HEK293 (cell line): ENCODE data around the gene MLLT10.

Experiments used
- GFI1B ChIP-seq: fragments of 450-650 bp; formaldehyde crosslinking; IDR thresholded peaks from 2 replicates; pipeline ENCODE4 v1.5.1; 2016; ENCODE audit warnings: missing biosample characterization, missing genetic modification characterization
- GLIS1 ChIP-seq: fragments of 450-650 bp; formaldehyde crosslinking; IDR thresholded peaks from 2 replicates; pipeline ENCODE4 v1.5.1; 2016; ENCODE audit warnings: missing biosample characterization, missing genetic modification characterization
- GLIS2 ChIP-seq: fragments of 450-650 bp; formaldehyde crosslinking; IDR thresholded peaks from 2 replicates; pipeline ENCODE4 v1.5.1; 2016; ENCODE audit warnings: missing biosample characterization, missing genetic modification characterization
- IKZF3 ChIP-seq: fragments of 450-650 bp; IDR thresholded peaks from 2 replicates; pipeline ENCODE4 v1.5.0; 2018; ENCODE audit warnings: missing biosample characterization, mild to moderate bottlenecking, missing genetic modification characterization, moderate library complexity
- PRDM10 ChIP-seq: fragments of 450-650 bp; formaldehyde crosslinking; IDR thresholded peaks from 2 replicates; pipeline ENCODE4 v1.5.1; 2016; ENCODE audit warnings: missing biosample characterization, missing genetic modification characterization
- PRDM4 ChIP-seq: fragments of 450-650 bp; formaldehyde crosslinking; IDR thresholded peaks from 2 replicates; pipeline ENCODE4 v1.5.1; 2017; ENCODE audit warnings: missing biosample characterization, missing genetic modification characterization
- SETDB1 ChIP-seq: IDR thresholded peaks from one replicate; pipeline ENCODE4 v1.6.1; 2017; ENCODE audit warnings: mild to moderate bottlenecking, low read length, moderate library complexity, mixed read lengths; ENCODE audit not compliant: insufficient read length
- YY1 ChIP-seq: fragments of 450-650 bp; formaldehyde crosslinking; IDR thresholded peaks from 2 replicates; pipeline ENCODE4 v1.5.1; 2018; ENCODE audit warnings: missing biosample characterization, missing genetic modification characterization
- ZBTB8A ChIP-seq: fragments of 450-650 bp; formaldehyde crosslinking; IDR thresholded peaks from 2 replicates; pipeline ENCODE4 v1.5.1; 2016; ENCODE audit warnings: missing biosample characterization, missing genetic modification characterization
- ZIC2 ChIP-seq: fragments of 450-650 bp; formaldehyde crosslinking; IDR thresholded peaks from 2 replicates; pipeline ENCODE4 v1.5.1; 2016; ENCODE audit warnings: missing biosample characterization, missing genetic modification characterization
- ZNF121 ChIP-seq: fragments of 450-650 bp; formaldehyde crosslinking; IDR thresholded peaks from 2 replicates; pipeline ENCODE4 v1.5.1; 2016; ENCODE audit warnings: missing biosample characterization, missing genetic modification characterization
- ZNF174 ChIP-seq: fragments of 450-650 bp; formaldehyde crosslinking; IDR thresholded peaks from 2 replicates; pipeline ENCODE4 v1.5.0; 2017; ENCODE audit warnings: missing biosample characterization, mild to moderate bottlenecking, missing genetic modification characterization
- ZNF23 ChIP-seq: fragments of 450-650 bp; formaldehyde crosslinking; IDR thresholded peaks from 2 replicates; pipeline ENCODE4 v1.5.1; 2016; ENCODE audit warnings: missing biosample characterization, missing genetic modification characterization, borderline replicate concordance
- ZNF239 ChIP-seq: fragments of 450-650 bp; formaldehyde crosslinking; IDR thresholded peaks from 2 replicates; pipeline ENCODE4 v1.5.1; 2016; ENCODE audit warnings: missing biosample characterization, missing genetic modification characterization
- ZNF302 ChIP-seq: fragments of 450-650 bp; formaldehyde crosslinking; IDR thresholded peaks from 2 replicates; pipeline ENCODE4 v1.5.1; 2016; ENCODE audit warnings: missing biosample characterization, missing genetic modification characterization, low read depth
- ZNF366 ChIP-seq: fragments of 450-650 bp; formaldehyde crosslinking; conservative IDR thresholded peaks from 2 replicates; pipeline ENCODE4 v1.5.1; 2016; ENCODE audit warnings: missing biosample characterization, missing genetic modification characterization
- ZNF394 ChIP-seq: fragments of 450-650 bp; formaldehyde crosslinking; IDR thresholded peaks from 2 replicates; pipeline ENCODE4 v1.5.1; 2016; ENCODE audit warnings: missing biosample characterization, missing genetic modification characterization, mild to moderate bottlenecking, moderate library complexity, borderline replicate concordance
- ZNF398 ChIP-seq: fragments of 450-650 bp; formaldehyde crosslinking; IDR thresholded peaks from 2 replicates; pipeline ENCODE4 v1.5.1; 2017; ENCODE audit warnings: missing biosample characterization, missing genetic modification characterization
- ZNF48 ChIP-seq: fragments of 450-650 bp; formaldehyde crosslinking; IDR thresholded peaks from 2 replicates; pipeline ENCODE4 v1.5.1; 2016; ENCODE audit warnings: missing biosample characterization, missing genetic modification characterization
- ZNF514 ChIP-seq: fragments of 450-650 bp; formaldehyde crosslinking; IDR thresholded peaks from 2 replicates; pipeline ENCODE4 v1.5.1; 2016; ENCODE audit warnings: missing biosample characterization, missing genetic modification characterization
- ZNF530 ChIP-seq: fragments of 450-650 bp; formaldehyde crosslinking; IDR thresholded peaks from 2 replicates; pipeline ENCODE4 v1.5.1; 2016; ENCODE audit warnings: low read depth, missing biosample characterization, missing genetic modification characterization
- ZNF548 ChIP-seq: fragments of 450-650 bp; formaldehyde crosslinking; IDR thresholded peaks from 2 replicates; pipeline ENCODE4 v1.5.1; 2016; ENCODE audit warnings: missing biosample characterization, missing genetic modification characterization
- ZNF549 ChIP-seq: fragments of 450-650 bp; IDR thresholded peaks from 2 replicates; pipeline ENCODE4 v1.5.1; 2018; ENCODE audit warnings: missing biosample characterization, missing genetic modification characterization, mild to moderate bottlenecking, inconsistent platforms, moderate library complexity
- ZNF558 ChIP-seq: fragments of 450-650 bp; formaldehyde crosslinking; IDR thresholded peaks from 2 replicates; pipeline ENCODE4 v1.5.1; 2016; ENCODE audit warnings: missing biosample characterization, missing genetic modification characterization
- ZNF677 ChIP-seq: fragments of 450-650 bp; IDR thresholded peaks from 2 replicates; pipeline ENCODE4 v1.5.0; 2018; ENCODE audit warnings: missing biosample characterization, mild to moderate bottlenecking, missing genetic modification characterization, moderate library complexity
- ZNF777 ChIP-seq: fragments of 450-650 bp; formaldehyde crosslinking; IDR thresholded peaks from 2 replicates; pipeline ENCODE4 v1.5.1; 2017; ENCODE audit warnings: missing biosample characterization, missing genetic modification characterization, borderline replicate concordance
- ZNF791 ChIP-seq: fragments of 450-650 bp; formaldehyde crosslinking; IDR thresholded peaks from 2 replicates; pipeline ENCODE4 v1.5.1; 2016; ENCODE audit warnings: missing biosample characterization, missing genetic modification characterization
- ZSCAN16 ChIP-seq: fragments of 450-650 bp; formaldehyde crosslinking; IDR thresholded peaks from 2 replicates; pipeline ENCODE4 v1.5.1; 2016; ENCODE audit warnings: missing biosample characterization, missing genetic modification characterization
- ZXDB ChIP-seq: fragments of 450-650 bp; formaldehyde crosslinking; IDR thresholded peaks from 2 replicates; pipeline ENCODE4 v1.5.1; 2016; ENCODE audit warnings: missing biosample characterization, missing genetic modification characterization
- TF ChIP-seq, protein P1 (sequence below): fragments of 450-650 bp; formaldehyde crosslinking; IDR thresholded peaks from 2 replicates; pipeline ENCODE4 v1.5.1; 2016; ENCODE audit warnings: missing biosample characterization, missing genetic modification characterization

Gene MLLT10

DNA sequence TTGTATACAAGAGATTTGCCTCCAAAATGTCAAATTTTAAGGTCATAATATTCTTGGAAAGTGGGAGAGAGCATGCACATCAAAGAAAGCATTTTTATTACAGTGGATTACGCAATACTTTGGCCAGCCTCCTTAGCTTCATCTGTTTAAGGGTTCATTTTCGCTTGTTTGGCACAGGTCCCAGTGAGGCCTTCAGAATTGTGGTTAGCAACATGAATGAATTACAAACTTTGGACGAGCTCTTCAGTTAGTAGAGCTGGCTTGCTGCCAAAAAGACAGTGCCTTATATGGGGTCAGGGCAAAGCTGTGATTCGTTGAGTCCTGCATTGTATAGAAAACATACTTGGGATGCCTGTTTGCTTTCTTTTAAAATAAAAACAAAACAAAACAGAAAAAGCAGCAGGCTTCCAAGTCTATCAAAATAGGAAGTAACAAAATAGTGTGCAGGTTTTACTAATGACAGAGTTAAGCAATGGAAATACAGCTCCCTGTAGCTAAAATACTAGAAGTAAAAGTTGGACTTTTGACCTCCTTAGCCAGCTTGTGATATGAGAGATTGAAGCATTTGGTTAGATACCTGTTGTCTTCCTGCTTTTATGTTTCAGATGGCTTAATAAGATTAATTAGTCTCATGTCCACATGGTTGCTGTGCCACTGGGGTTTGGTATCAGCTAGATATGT lies 190.8 kb downstream of the MLLT10 start (continued):
- TF ChIP-seq, protein P1, sequence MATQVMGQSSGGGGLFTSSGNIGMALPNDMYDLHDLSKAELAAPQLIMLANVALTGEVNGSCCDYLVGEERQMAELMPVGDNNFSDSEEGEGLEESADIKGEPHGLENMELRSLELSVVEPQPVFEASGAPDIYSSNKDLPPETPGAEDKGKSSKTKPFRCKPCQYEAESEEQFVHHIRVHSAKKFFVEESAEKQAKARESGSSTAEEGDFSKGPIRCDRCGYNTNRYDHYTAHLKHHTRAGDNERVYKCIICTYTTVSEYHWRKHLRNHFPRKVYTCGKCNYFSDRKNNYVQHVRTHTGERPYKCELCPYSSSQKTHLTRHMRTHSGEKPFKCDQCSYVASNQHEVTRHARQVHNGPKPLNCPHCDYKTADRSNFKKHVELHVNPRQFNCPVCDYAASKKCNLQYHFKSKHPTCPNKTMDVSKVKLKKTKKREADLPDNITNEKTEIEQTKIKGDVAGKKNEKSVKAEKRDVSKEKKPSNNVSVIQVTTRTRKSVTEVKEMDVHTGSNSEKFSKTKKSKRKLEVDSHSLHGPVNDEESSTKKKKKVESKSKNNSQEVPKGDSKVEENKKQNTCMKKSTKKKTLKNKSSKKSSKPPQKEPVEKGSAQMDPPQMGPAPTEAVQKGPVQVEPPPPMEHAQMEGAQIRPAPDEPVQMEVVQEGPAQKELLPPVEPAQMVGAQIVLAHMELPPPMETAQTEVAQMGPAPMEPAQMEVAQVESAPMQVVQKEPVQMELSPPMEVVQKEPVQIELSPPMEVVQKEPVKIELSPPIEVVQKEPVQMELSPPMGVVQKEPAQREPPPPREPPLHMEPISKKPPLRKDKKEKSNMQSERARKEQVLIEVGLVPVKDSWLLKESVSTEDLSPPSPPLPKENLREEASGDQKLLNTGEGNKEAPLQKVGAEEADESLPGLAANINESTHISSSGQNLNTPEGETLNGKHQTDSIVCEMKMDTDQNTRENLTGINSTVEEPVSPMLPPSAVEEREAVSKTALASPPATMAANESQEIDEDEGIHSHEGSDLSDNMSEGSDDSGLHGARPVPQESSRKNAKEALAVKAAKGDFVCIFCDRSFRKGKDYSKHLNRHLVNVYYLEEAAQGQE (tag by site-specific recombination) = peak; percentile 19; the same call in 1 of the 2 replicates
- peak; percentile 39 for TF ChIP-seq PRDM10 (tag by site-specific recombination)
- TF ChIP-seq ZNF174 (tag by site-specific recombination) = peak; percentile 99
- TF ChIP-seq ZNF791 (tag by site-specific recombination) = no peak
- TF ChIP-seq ZNF777 (tag by site-specific recombination) = no peak
- TF ChIP-seq ZNF394 (tag by site-specific recombination) = peak; percentile 48; the same call in 1 of the 2 replicates
- no peak for TF ChIP-seq ZNF48 (tag by site-specific recombination)
- no peak for TF ChIP-seq ZNF302 (tag by site-specific recombination)
- no peak for TF ChIP-seq ZNF530 (tag by site-specific recombination)
- TF ChIP-seq ZSCAN16 (tag by site-specific recombination) = no peak
- TF ChIP-seq GLIS1 (tag by site-specific recombination) = no peak; the same call in 1 of the 2 replicates
- no peak for TF ChIP-seq ZNF514 (tag by site-specific recombination)
- TF ChIP-seq ZNF558 (tag by site-specific recombination) = peak; percentile 85
- peak; percentile 66 for TF ChIP-seq ZBTB8A (tag by site-specific recombination)
- TF ChIP-seq ZNF366 = peak; percentile 84
- no peak for TF ChIP-seq YY1 (tag by site-specific recombination)
- TF ChIP-seq ZNF549 (tag by site-specific recombination) = peak; percentile 87
- no peak for TF ChIP-seq ZNF121
- no peak for TF ChIP-seq ZNF548 (tag by site-specific recombination)
- 0 out of 2 replicates have a peak, but pooled peaks have one; percentile 72 for TF ChIP-seq ZNF677 (tag by site-specific recombination)
- no peak for TF ChIP-seq ZNF239
- peak; percentile 75 for TF ChIP-seq PRDM4 (tag by site-specific recombination)
- no peak for TF ChIP-seq GLIS2 (tag by site-specific recombination)
- peak; percentile 85 for TF ChIP-seq IKZF3 (tag by site-specific recombination)
- no peak for TF ChIP-seq SETDB1
- TF ChIP-seq ZIC2 = peak; percentile 60
- peak; percentile 85 for TF ChIP-seq ZXDB (tag by site-specific recombination)
- peak; percentile 60; the same call in 1 of the 2 replicates for TF ChIP-seq ZNF398 (tag by site-specific recombination)
- TF ChIP-seq ZNF23 (tag by site-specific recombination) = no peak
- no peak for TF ChIP-seq GFI1B (tag by site-specific recombination)
